ENCODE results near the gene ZNF655. TPM values are rescaled to one million over a fixed set of nuclear protein-coding genes. Genes with fewer than 3 reads are reported as not detected.

The ZNF655 gene
- total RNA-seq: 10 to 100 TPM; 36.2 to 41.9 TPM

- no peaks in the 10 kb centered on the region for H3K27me3 ChIP-seq
- peak within 1 kb of the TSS; percentile 98 to 99 for H3K27ac ChIP-seq
- H3K36me3 ChIP-seq: peaks cover 33% of the 10 kb centered on the region
- peak; percentile 94 for DNase-seq (ENCODE audit: low spot score)
- no peaks in the 10 kb centered on the region for H3K9me3 ChIP-seq
- peak within 1 kb of the TSS; percentile 94 to 95 for H3K4me3 ChIP-seq
- TF ChIP-seq, protein P1, sequence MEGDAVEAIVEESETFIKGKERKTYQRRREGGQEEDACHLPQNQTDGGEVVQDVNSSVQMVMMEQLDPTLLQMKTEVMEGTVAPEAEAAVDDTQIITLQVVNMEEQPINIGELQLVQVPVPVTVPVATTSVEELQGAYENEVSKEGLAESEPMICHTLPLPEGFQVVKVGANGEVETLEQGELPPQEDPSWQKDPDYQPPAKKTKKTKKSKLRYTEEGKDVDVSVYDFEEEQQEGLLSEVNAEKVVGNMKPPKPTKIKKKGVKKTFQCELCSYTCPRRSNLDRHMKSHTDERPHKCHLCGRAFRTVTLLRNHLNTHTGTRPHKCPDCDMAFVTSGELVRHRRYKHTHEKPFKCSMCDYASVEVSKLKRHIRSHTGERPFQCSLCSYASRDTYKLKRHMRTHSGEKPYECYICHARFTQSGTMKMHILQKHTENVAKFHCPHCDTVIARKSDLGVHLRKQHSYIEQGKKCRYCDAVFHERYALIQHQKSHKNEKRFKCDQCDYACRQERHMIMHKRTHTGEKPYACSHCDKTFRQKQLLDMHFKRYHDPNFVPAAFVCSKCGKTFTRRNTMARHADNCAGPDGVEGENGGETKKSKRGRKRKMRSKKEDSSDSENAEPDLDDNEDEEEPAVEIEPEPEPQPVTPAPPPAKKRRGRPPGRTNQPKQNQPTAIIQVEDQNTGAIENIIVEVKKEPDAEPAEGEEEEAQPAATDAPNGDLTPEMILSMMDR (IDR thresholded peaks at IDR 0.05): peak in 1 of 2 donors; percentile 5
- peaks cover 0 to 47% of the 10 kb centered on the region in 2 donors for H3K4me1 ChIP-seq
These were observed at the start of gene ZNF655 for GRCh38 chr7:99558306-99559174. ZNF655 (plus strand) TSS chr7:99558642; CDS start chr7:99560560, 1,918 bp downstream.

DNA sequence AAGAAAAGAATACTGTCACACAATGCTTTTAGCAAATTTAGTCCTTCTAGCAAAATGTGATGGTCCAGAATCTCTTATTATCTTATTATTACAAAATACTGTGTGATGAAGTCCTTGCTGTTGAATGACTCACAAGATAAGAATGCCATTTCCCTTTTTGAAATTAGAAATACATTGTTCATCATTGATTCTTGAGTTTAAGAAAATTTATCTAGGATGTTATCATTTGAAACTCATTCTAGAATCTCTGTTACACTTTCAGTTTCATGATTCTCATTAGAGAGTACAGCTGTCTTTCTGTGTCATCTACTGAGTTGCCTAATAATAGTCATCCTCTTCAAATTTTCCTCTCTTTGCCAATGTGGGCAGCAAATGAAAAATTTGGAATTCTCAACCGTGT is 44.4 kb upstream of the ZNF655 start:
- H3K4me1 ChIP-seq: no peaks in the 10 kb centered on the region
- no peaks in the 10 kb centered on the region for H3K9me3 ChIP-seq
- H3K27ac ChIP-seq: no peak overlapping the region
- TF ChIP-seq, protein P1 (IDR thresholded peaks at IDR 0.05): no peak
- no peak for DNase-seq (ENCODE audit: low spot score)
- no peak overlapping the region for H3K4me3 ChIP-seq
- H3K36me3 ChIP-seq: peaks cover 27% of the 10 kb centered on the region
- no peaks in the 10 kb centered on the region for H3K27me3 ChIP-seq

DNA sequence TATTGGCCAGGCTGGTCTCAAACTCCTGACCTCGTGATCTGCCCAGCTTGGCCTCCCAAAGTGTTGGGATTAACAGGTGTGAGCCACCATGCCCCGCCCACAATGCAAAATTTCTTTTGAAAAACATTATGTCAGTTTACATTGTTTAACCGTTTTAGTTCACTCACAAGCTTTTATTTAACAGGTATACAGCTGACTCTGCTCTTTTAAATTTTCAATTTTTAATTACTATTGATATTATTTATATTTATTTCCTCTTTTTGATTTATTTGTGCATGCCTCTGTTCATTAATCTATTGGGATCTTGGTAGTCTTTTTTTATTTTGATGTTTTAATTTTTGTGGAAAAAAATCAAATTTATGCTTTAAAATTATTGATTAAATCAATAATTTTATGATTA is 37.0 kb upstream of the ZNF655 start:
- DNase-seq (ENCODE audit: low spot score): no peak
- Histone ChIP-seq H3K4me3 (no peak overlapping the region), H3K4me1 (no peaks in the 10 kb centered on the region), H3K27ac (no peak overlapping the region), H3K9me3 (no peaks in the 10 kb centered on the region), H3K36me3 (peaks cover 29% of the 10 kb centered on the region), H3K27me3 (no peaks in the 10 kb centered on the region)
- TF ChIP-seq, protein P1 (IDR thresholded peaks at IDR 0.05): no peak

- Histone ChIP-seq H3K36me3 (peaks cover 47% of the 10 kb centered on the region), H3K4me1 (no peaks in the 10 kb centered on the region), H3K4me3 (no peak overlapping the region), H3K9me3 (peaks cover 6 to 27% of the 10 kb centered on the region in 2 donors), H3K27me3 (no peaks in the 10 kb centered on the region), H3K27ac (no peak overlapping the region)
- no peak for DNase-seq (ENCODE audit: low spot score)
- TF ChIP-seq, protein P1 (IDR thresholded peaks at IDR 0.05): no peak
These were observed 32.6 kb upstream of the ZNF655 start for GRCh38 chr7:99525713-99526440.

- no peaks in the 10 kb centered on the region for H3K27me3 ChIP-seq
- H3K36me3 ChIP-seq: peaks cover 59% of the 10 kb centered on the region
- DNase-seq (ENCODE audit: low spot score): no peak
- TF ChIP-seq, protein P1 (IDR thresholded peaks at IDR 0.05): no peak
- H3K4me3 ChIP-seq: no peak overlapping the region
- peaks cover 19 to 56% of the 10 kb centered on the region in 2 donors for H3K9me3 ChIP-seq
- no peak overlapping the region for H3K27ac ChIP-seq
- no peaks in the 10 kb centered on the region for H3K4me1 ChIP-seq
These were observed 27.1 kb upstream of the ZNF655 start for GRCh38 chr7:99531354-99531765.
